ENCODE data around the gene TOPBP1. TPM values are rescaled to one million over a fixed set of nuclear protein-coding genes. Genes with fewer than 3 reads are reported as not detected.

The TOPBP1 gene
- total and polyA plus RNA-seq, 2 of the 8 experiments (the other 6 are each of a cell fraction or from before 2014, with no cell fraction given): 19.7 to 35.9 TPM

DNA sequence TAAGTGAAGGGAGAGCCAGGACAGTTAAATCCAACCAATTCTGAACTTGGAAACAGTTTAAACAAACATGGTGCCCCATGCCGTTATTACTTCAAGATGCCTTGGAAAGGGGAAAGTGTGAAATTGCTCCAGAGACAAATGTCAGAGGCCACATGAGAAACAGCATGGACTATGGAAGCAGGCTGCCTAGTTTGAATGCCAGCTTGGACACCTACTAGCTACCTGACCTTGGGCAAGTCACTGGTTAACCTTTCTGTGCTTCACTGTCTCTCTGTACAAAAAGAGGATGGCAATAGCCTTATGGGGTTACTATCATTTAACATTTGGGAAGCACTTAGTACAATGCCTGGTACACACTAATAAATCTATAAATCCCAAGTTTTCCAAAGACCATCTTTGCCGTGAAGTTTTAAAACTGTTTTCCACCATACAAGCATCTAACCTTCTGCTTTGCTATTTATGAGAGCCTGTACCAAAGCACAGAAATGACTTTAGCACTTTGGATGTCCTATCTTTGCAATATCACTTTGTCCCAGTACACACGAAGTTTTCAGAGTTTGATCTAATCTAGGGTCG is 8.3 kb upstream of the TOPBP1 start:
- Histone ChIP-seq H2BK20ac (ENCODE audit: low read length) (no peak overlapping the region), H2BK12ac (ENCODE audit: low read depth, low read length) (no peak overlapping the region), H3K27me3 (replicated peaks in 1 of 4; ENCODE audit: control insufficient read depth in 3 of 4, extremely low read depth in 1 of 4, insufficient read depth in 3 of 4, low read length in 3 of 4) (peaks cover 4 to 22% (median 17%) of the 10 kb centered on the region in 4 experiments), H3K23ac (ENCODE audit: insufficient read length) (no peak overlapping the region), H3K79me1 (ENCODE audit: low read depth, low read length) (no peaks in the 10 kb centered on the region), H3K18ac (ENCODE audit: extremely low read depth, low read length) (no peak overlapping the region), H3K79me2 (ENCODE audit: control insufficient read depth in 1 of 2, insufficient read depth in 2 of 2, low read length in 2 of 2) (no peaks in the 10 kb centered on the region), H3K36me3 (ENCODE audit: control insufficient read depth in 2 of 4, insufficient read depth in 4 of 4, low read length in 3 of 4) (no peaks in the 10 kb centered on the region), H3K4me2 (ENCODE audit: insufficient read depth in 1 of 2, low read depth in 2 of 2, low read length in 2 of 2) (no peak overlapping the region), H2BK15ac (ENCODE audit: low read length) (no peak overlapping the region), H4K91ac (replicated peaks; ENCODE audit: insufficient read length, low read length) (no peak overlapping the region), H4K20me1 (replicated peaks in 1 of 2; ENCODE audit: control insufficient read depth in 1 of 2, insufficient read depth in 2 of 2, low read length in 2 of 2) (no peaks in the 10 kb centered on the region), H3K27ac (ENCODE audit: low read depth, low read length) (no peak overlapping the region), H2AK5ac (ENCODE audit: low read depth, low read length) (no peak overlapping the region), H3K9me3 (ENCODE audit: insufficient read depth in 2 of 2, low read depth in 1 of 2, low read length in 1 of 2) (no peaks in the 10 kb centered on the region), H3K9ac (replicated peaks in 1 of 4; ENCODE audit: extremely low read depth in 1 of 4, low read depth in 3 of 4, low read length in 3 of 4) (no peak overlapping the region), H3K56ac (replicated peaks; ENCODE audit: insufficient read length, low read depth, low read length) (no peak overlapping the region), H3K23me2 (ENCODE audit: low read depth, low read length) (peaks cover 6% of the 10 kb centered on the region; the same call in 1 of the 2 replicates), H3K4me3 (ENCODE audit: extremely low read depth in 1 of 4, insufficient read depth in 2 of 4, low read depth in 3 of 4, low read length in 4 of 4) (no peak overlapping the region), H2AFZ (ENCODE audit: low read length) (no peak overlapping the region), H2BK5ac (ENCODE audit: low read depth, low read length) (no peak overlapping the region), H4K8ac (ENCODE audit: extremely low read depth, insufficient read depth, low read length) (no peak overlapping the region), H3K4me1 (replicated peaks in 1 of 4; ENCODE audit: control insufficient read depth in 3 of 4, insufficient read depth in 4 of 4, low read length in 3 of 4) (peaks cover 0 to 5% (median 4%) of the 10 kb centered on the region in 4 experiments; a peak in 5 of 7 replicates), H4K5ac (ENCODE audit: insufficient read length, low read depth, low read length) (no peak overlapping the region), H3K4ac (replicated peaks; ENCODE audit: insufficient read length, low read depth, low read length) (no peak overlapping the region), H3K14ac (ENCODE audit: insufficient read length) (no peak overlapping the region), H2BK120ac (replicated peaks; ENCODE audit: low read depth, low read length) (no peak overlapping the region)
- CTCF ChIA-PET (ENCODE audit: partially characterized antibody): interaction anchor here (1.0 to 1.1 kb wide), 2 partner anchors 148 to 162 kb away, joined by 3 read pairs; no protein-coding TSS in a partner anchor
- WGBS, 2 experiments (ENCODE audit: extremely low coverage in 1 of 2, insufficient coverage in 1 of 2, insufficient read length in 1 of 2, insufficient replicate concordance in 2 of 2, low coverage in 1 of 2, low lambda C conversion rate in 2 of 2, missing lambda C conversion rate in 1 of 2): 89% methylated on average over 4 of the region's 4 CpGs; no CpG with 5 or more reads in 1 of the 2 experiments
- TF ChIP-seq BRCA1 (IDR thresholded peaks at IDR 0.05; ENCODE audit: low read depth, low read length): no peak
- TF ChIP-seq FOSL1 (IDR thresholded peaks at IDR 0.05; ENCODE audit: insufficient read depth, low read depth, low read length): no peak
- no peak for TF ChIP-seq HDAC2 (IDR thresholded peaks at IDR 0.05; ENCODE audit: borderline replicate concordance in 1 of 2, low read depth in 2 of 2, low read length in 2 of 2)
- TF ChIP-seq KDM1A (IDR thresholded peaks at IDR 0.05; ENCODE audit: borderline replicate concordance, low read length): no peak
- TF ChIP-seq GTF2F1 (IDR thresholded peaks at IDR 0.05; ENCODE audit: borderline replicate concordance, low read depth, low read length): no peak
- TF ChIP-seq RFX5 (IDR thresholded peaks at IDR 0.05; ENCODE audit: borderline replicate concordance, low read depth, low read length): no peak
- TF ChIP-seq CEBPB (IDR thresholded peaks at IDR 0.05; ENCODE audit: low read depth, low read length): no peak
- no peak for TF ChIP-seq CHD2 (IDR thresholded peaks at IDR 0.05; ENCODE audit: low read length)
- TF ChIP-seq SUZ12 (IDR thresholded peaks at IDR 0.05; ENCODE audit: low read length): no peak
- POLR2A ChIA-PET (ENCODE audit: partially characterized antibody): no interaction called here
- FAIRE-seq (no peak), DNase-seq (ENCODE audit: low read depth in 1 of 2, low spot score in 2 of 2) (no peak)

Data from H1 (cell line).